ENCODE data around the gene FAM131A. TPM values are rescaled to one million over a fixed set of nuclear protein-coding genes. Genes with fewer than 3 reads are reported as not detected.

FAM131A gene
- total and polyA plus RNA-seq, 2 donors (not counting 3 experiments of a cell fraction or from before 2014, with no cell fraction given), result 19.9 to 29.9 TPM

GRCh38 chr3:184311633-184312032, 25.8 kb upstream of the FAM131A start:
- H3K36me3 ChIP-seq (ENCODE audit: control insufficient read depth in 2 of 2, extremely low read depth in 1 of 2, insufficient read depth in 2 of 2, low read length in 2 of 2), result peaks cover 11 to 14% of the 10 kb centered on the region in 2 experiments
- peaks cover 17% of the 10 kb centered on the region for H3K79me2 ChIP-seq (ENCODE audit: control insufficient read depth, insufficient read depth, low read length)
- POLR2A ChIA-PET, result no interaction called here
- H3K9me1 ChIP-seq (replicated peaks; ENCODE audit: control insufficient read depth, extremely low read depth, insufficient read depth, low read length), result no peaks in the 10 kb centered on the region
- H3K9me3 ChIP-seq (replicated peaks; ENCODE audit: control insufficient read depth, insufficient read depth, low read length), result no peaks in the 10 kb centered on the region
- dilution Hi-C loops (cut with MboI; ENCODE audit: extremely low pct_ligation_motif_present, low sequenced_read_pairs) (no loop called here), intact Hi-C loops (cut with micrococcal nuclease) (loop anchor here (5.0 kb wide), 1 partner anchor 134 kb away; no protein-coding TSS in a partner anchor)
- no peak overlapping the region for H3K27ac ChIP-seq (ENCODE audit: insufficient read depth, low read depth, low read length)
- H3K4me2 ChIP-seq (ENCODE audit: insufficient read depth, low read length), result no peak overlapping the region
- CTCF ChIA-PET, result interaction anchor here (0.9 to 1.2 kb wide), 4 partner anchors 9 to 25 kb away, joined by 3 to 4 read pairs (median 3); no protein-coding TSS in a partner anchor
- no peak overlapping the region for H2AFZ ChIP-seq (ENCODE audit: low read depth, low read length)
- H3K4me3 ChIP-seq (replicated peaks in 1 of 3; ENCODE audit: insufficient read depth in 1 of 3, low read depth in 1 of 3, low read length in 3 of 3), result no peak overlapping the region
- no peaks in the 10 kb centered on the region for H3K27me3 ChIP-seq (ENCODE audit: control insufficient read depth in 2 of 2, insufficient read depth in 2 of 2, low read length in 2 of 2)
- TF ChIP-seq MAX (IDR thresholded peaks at IDR 0.05; ENCODE audit: insufficient read depth, insufficient read length) (no peak), GATA2 (IDR thresholded peaks at IDR 0.05; ENCODE audit: insufficient read depth, insufficient read length, low read depth, low read length) (no peak), CTCF (IDR thresholded peaks at IDR 0.05; ENCODE audit: extremely low read depth in 1 of 2, insufficient read depth in 1 of 2, low read depth in 1 of 2, low read length in 2 of 2) (no peak), JUN (IDR thresholded peaks at IDR 0.05; ENCODE audit: borderline replicate concordance, insufficient read depth, insufficient read length, low read depth) (no peak), EZH2 (IDR thresholded peaks at IDR 0.05; ENCODE audit: borderline replicate concordance, low read depth, low read length, severe bottlenecking) (no peak), MYC (IDR thresholded peaks at IDR 0.05; ENCODE audit: low read depth, low read length) (no peak), FOS (IDR thresholded peaks at IDR 0.05; ENCODE audit: borderline replicate concordance, insufficient read depth, low read length) (no peak), POLR2A (IDR thresholded peaks at IDR 0.05; ENCODE audit: low read depth, low read length) (no peak), POLR2AphosphoS5 (IDR thresholded peaks at IDR 0.05; ENCODE audit: insufficient read depth, low read depth, low read length) (no peak)
- no peak overlapping the region for H3K9ac ChIP-seq (replicated peaks; ENCODE audit: extremely low read depth, insufficient read depth, low read length)
- no peak for FAIRE-seq
- BruUV-seq (replicated peaks), result no TSS peak
- DNase-seq (ENCODE audit: low read depth, low spot score), result no peak
- H4K20me1 ChIP-seq (replicated peaks; ENCODE audit: control insufficient read depth, extremely low read depth, insufficient read depth, low read length), result peaks cover under 1% of the 10 kb centered on the region
- peaks cover 5% of the 10 kb centered on the region for H3K4me1 ChIP-seq (ENCODE audit: control insufficient read depth, extremely low read depth, insufficient read depth, low read length)

Data from endothelial cell of umbilical vein (primary cell).